ACC112 (cell line): ENCODE results near the gene DNHD1.

Source experiments
- H2AFZ ChIP-seq: fragments of 200-600 bp; sonication (generic); one replicate; pipeline ENCODE4 v1.6.0; 2017; ENCODE audit warnings: antibody characterized with exemption, low read length; ENCODE audit not compliant: unreplicated experiment
- H3K27ac ChIP-seq: fragments of 200-600 bp; sonication (generic); 2 replicates; pipeline ENCODE4 v1.5.1; 2014; ENCODE audit warnings: low read depth, mild to moderate bottlenecking, antibody characterized with exemption, low read length, moderate library complexity
- H3K27me3 ChIP-seq: fragments of 200-600 bp; sonication (generic); 2 replicates; pipeline ENCODE4 v1.6.1; 2014; ENCODE audit warnings: mild to moderate bottlenecking, antibody characterized with exemption, low read length, moderate library complexity, mixed read lengths; ENCODE audit not compliant: insufficient read depth
- H3K36me3 ChIP-seq: fragments of 200-600 bp; sonication (generic); 2 replicates; pipeline ENCODE4 v1.6.1; 2016; ENCODE audit warnings: mild to moderate bottlenecking, antibody characterized with exemption, low read length, moderate library complexity, mixed read lengths; ENCODE audit not compliant: insufficient read depth
- H3K4me1 ChIP-seq: fragments of 200-600 bp; sonication (generic); one replicate; pipeline ENCODE4 v1.6.1; 2016; ENCODE audit warnings: low read length, mixed read lengths; ENCODE audit not compliant: insufficient read depth, unreplicated experiment, control insufficient read depth
- H3K4me3 ChIP-seq: fragments of 200-600 bp; sonication (generic); 2 replicates; pipeline ENCODE4 v1.5.1; 2014; ENCODE audit warnings: mild to moderate bottlenecking, low read depth, low read length
- H3K79me2 ChIP-seq: fragments of 200-600 bp; sonication (generic); one replicate; pipeline ENCODE4 v1.6.0; 2016; ENCODE audit warnings: low read length; ENCODE audit not compliant: control insufficient read depth, unreplicated experiment, insufficient read depth

Gene DNHD1

GRCh38 chr11:6481012-6481923 is 15.8 kb upstream of the DNHD1 start, which contains the start of the genes ARFIP2 and TIMM10B:
Gene ARFIP2 (minus strand): TSS chr11:6481331. CDS start chr11:6480421, 910 bp downstream.
Gene TIMM10B (plus strand): TSS chr11:6481501. CDS start chr11:6481517, 16 bp downstream.
- peaks cover 44% of the 10 kb centered on the region for H3K36me3 ChIP-seq
- H3K27me3 ChIP-seq: no peaks in the 10 kb centered on the region
- H2AFZ ChIP-seq: peak within 1 kb of the TSS; percentile 26
- peaks cover 51% of the 10 kb centered on the region for H3K79me2 ChIP-seq
- H3K4me3 ChIP-seq: peak within 1 kb of the TSS; percentile 98
- peak within 1 kb of the TSS; percentile 72 for H3K27ac ChIP-seq
- peaks cover 27% of the 10 kb centered on the region for H3K4me1 ChIP-seq

- peaks cover 51% of the 10 kb centered on the region for H3K79me2 ChIP-seq
- H3K4me1 ChIP-seq: peaks cover 27% of the 10 kb centered on the region
- H3K27ac ChIP-seq: peak overlapping the region; percentile 72
- H3K36me3 ChIP-seq: peaks cover 41% of the 10 kb centered on the region
- H3K27me3 ChIP-seq: no peaks in the 10 kb centered on the region
- peak overlapping the region; percentile 10 for H2AFZ ChIP-seq
- peak overlapping the region; percentile 98 for H3K4me3 ChIP-seq
Observed at GRCh38 chr11:6481924-6482275, 15.2 kb upstream of the DNHD1 start.

GRCh38 chr11:6482441-6482840 is 14.6 kb upstream of the DNHD1 start:
- peaks cover 27% of the 10 kb centered on the region for H3K4me1 ChIP-seq
- peak overlapping the region; percentile 98 for H3K4me3 ChIP-seq
- peaks cover 37% of the 10 kb centered on the region for H3K36me3 ChIP-seq
- H3K79me2 ChIP-seq: peaks cover 51% of the 10 kb centered on the region
- peak overlapping the region; percentile 72 for H3K27ac ChIP-seq
- no peak overlapping the region for H2AFZ ChIP-seq
- H3K27me3 ChIP-seq: no peaks in the 10 kb centered on the region

GRCh38 chr11:6483015-6483414 is 14.1 kb upstream of the DNHD1 start:
- Histone ChIP-seq H3K27ac (no peak overlapping the region), H3K4me1 (peaks cover 27% of the 10 kb centered on the region), H3K4me3 (peak overlapping the region; percentile 98), H3K27me3 (no peaks in the 10 kb centered on the region), H3K36me3 (peaks cover 43% of the 10 kb centered on the region), H3K79me2 (peaks cover 51% of the 10 kb centered on the region), H2AFZ (no peak overlapping the region)

GRCh38 chr11:6485661-6486060 is 11.4 kb upstream of the DNHD1 start:
- Histone ChIP-seq H3K79me2 (peaks cover 36% of the 10 kb centered on the region), H3K4me3 (no peak overlapping the region), H3K27me3 (no peaks in the 10 kb centered on the region), H3K36me3 (peaks cover 45% of the 10 kb centered on the region), H3K27ac (no peak overlapping the region), H2AFZ (no peak overlapping the region), H3K4me1 (peaks cover 13% of the 10 kb centered on the region)

- Histone ChIP-seq H3K4me3 (no peak overlapping the region), H3K79me2 (peaks cover 31% of the 10 kb centered on the region), H3K27me3 (no peaks in the 10 kb centered on the region), H2AFZ (no peak overlapping the region), H3K27ac (no peak overlapping the region), H3K36me3 (peaks cover 45% of the 10 kb centered on the region), H3K4me1 (peaks cover 13% of the 10 kb centered on the region)
Observed at GRCh38 chr11:6486256-6486655, 10.8 kb upstream of the DNHD1 start.

GRCh38 chr11:6486938-6487337 is 10.1 kb upstream of the DNHD1 start:
- no peak overlapping the region for H3K27ac ChIP-seq
- H3K27me3 ChIP-seq: no peaks in the 10 kb centered on the region
- H3K36me3 ChIP-seq: peaks cover 45% of the 10 kb centered on the region
- H3K4me3 ChIP-seq: no peak overlapping the region
- no peak overlapping the region for H2AFZ ChIP-seq
- H3K79me2 ChIP-seq: peaks cover 25% of the 10 kb centered on the region
- H3K4me1 ChIP-seq: peaks cover 13% of the 10 kb centered on the region

- H2AFZ ChIP-seq: no peak overlapping the region
- peaks cover 30% of the 10 kb centered on the region for H3K36me3 ChIP-seq
- H3K79me2 ChIP-seq: peaks cover 11% of the 10 kb centered on the region
- peaks cover 1% of the 10 kb centered on the region for H3K4me1 ChIP-seq
- no peaks in the 10 kb centered on the region for H3K27me3 ChIP-seq
- no peak overlapping the region for H3K27ac ChIP-seq
- no peak overlapping the region for H3K4me3 ChIP-seq
Observed at GRCh38 chr11:6488342-6488741, 8.7 kb upstream of the DNHD1 start.

GRCh38 chr11:6488821-6489220 is 8.3 kb upstream of the DNHD1 start:
- H3K4me1 ChIP-seq: no peaks in the 10 kb centered on the region
- no peak overlapping the region for H3K27ac ChIP-seq
- H2AFZ ChIP-seq: no peak overlapping the region
- peaks cover 6% of the 10 kb centered on the region for H3K79me2 ChIP-seq
- peaks cover 26% of the 10 kb centered on the region for H3K36me3 ChIP-seq
- no peak overlapping the region for H3K4me3 ChIP-seq
- no peaks in the 10 kb centered on the region for H3K27me3 ChIP-seq

- H3K27ac ChIP-seq: no peak overlapping the region
- H2AFZ ChIP-seq: no peak overlapping the region
- H3K4me1 ChIP-seq: no peaks in the 10 kb centered on the region
- H3K36me3 ChIP-seq: peaks cover 25% of the 10 kb centered on the region
- H3K4me3 ChIP-seq: no peak overlapping the region
- H3K79me2 ChIP-seq: peaks cover 3% of the 10 kb centered on the region
- no peaks in the 10 kb centered on the region for H3K27me3 ChIP-seq
Observed at GRCh38 chr11:6489306-6489705, 7.8 kb upstream of the DNHD1 start.

GRCh38 chr11:6498121-6498520 is 1.0 kb downstream of the DNHD1 start:
- Histone ChIP-seq H3K27ac (no peak overlapping the region), H3K27me3 (no peaks in the 10 kb centered on the region), H3K4me1 (peaks cover 6% of the 10 kb centered on the region), H3K36me3 (0 out of 2 replicates have a peak, but pooled peaks cover 5% of the 10 kb centered on the region), H3K4me3 (no peak overlapping the region), H3K79me2 (no peaks in the 10 kb centered on the region), H2AFZ (no peak overlapping the region)
